Measurements from ENCODE around the gene MYO3B.
A peak's percentile ranks its signal among the peaks of the same experiment; 100 is the strongest.

The MYO3B gene

DNA sequence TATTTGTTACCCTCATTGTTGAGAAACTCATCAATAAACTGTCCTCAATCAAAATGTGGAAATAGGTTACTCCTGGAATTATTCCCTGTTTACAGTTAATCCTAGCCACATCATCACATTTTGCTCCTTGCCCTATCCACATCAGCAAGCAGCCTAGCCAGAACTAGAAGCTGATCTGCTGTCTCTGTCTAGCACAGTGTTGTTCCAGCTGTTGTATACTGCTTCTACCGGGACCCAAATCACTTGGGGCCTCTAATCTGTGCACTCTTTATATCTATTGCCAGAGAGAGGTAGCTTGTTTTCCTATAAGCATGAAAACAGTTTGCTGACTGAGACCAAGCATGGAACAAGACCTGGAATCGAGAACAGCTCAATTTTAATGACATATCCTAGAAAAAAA is 341.0 kb downstream of the MYO3B start:
- Histone ChIP-seq H3K27me3 (ENCODE audit: insufficient read depth, low read length, poor library complexity) (no peaks in the 10 kb centered on the region), H4K5ac (ENCODE audit: low read length) (no peak overlapping the region), H3K56ac (ENCODE audit: low read length) (no peak overlapping the region), H2BK5ac (ENCODE audit: low read length) (no peak overlapping the region), H4K8ac (ENCODE audit: low read depth, low read length) (no peak overlapping the region), H3K4me3 (ENCODE audit: low read length) (no peak overlapping the region), H3K23ac (ENCODE audit: low read length) (no peak overlapping the region), H2BK120ac (ENCODE audit: low read depth, low read length) (no peak overlapping the region), H3K79me1 (ENCODE audit: low read length) (no peaks in the 10 kb centered on the region), H3K4me1 (ENCODE audit: control insufficient read depth, low read depth, low read length) (no peaks in the 10 kb centered on the region), H3K4me2 (ENCODE audit: low read length) (no peak overlapping the region), H3K4ac (ENCODE audit: low read depth, low read length) (no peak overlapping the region), H3K9ac (ENCODE audit: low read length) (no peak overlapping the region), H2BK15ac (replicated peaks; ENCODE audit: low read depth) (no peak overlapping the region), H3K79me2 (ENCODE audit: control insufficient read depth, insufficient read depth, low read length) (no peaks in the 10 kb centered on the region), H3K18ac (ENCODE audit: low read length) (no peak overlapping the region), H2AK5ac (ENCODE audit: low read length) (no peak overlapping the region), H3K36me3 (ENCODE audit: control insufficient read depth, insufficient read depth, low read length) (no peaks in the 10 kb centered on the region), H3K27ac (ENCODE audit: low read depth, low read length) (no peak overlapping the region)
- no peak for DNase-seq
- WGBS (ENCODE audit: extremely low coverage, insufficient coverage, low lambda C conversion rate) = no CpG with 5 or more reads among the region's 2 CpGs

DNA sequence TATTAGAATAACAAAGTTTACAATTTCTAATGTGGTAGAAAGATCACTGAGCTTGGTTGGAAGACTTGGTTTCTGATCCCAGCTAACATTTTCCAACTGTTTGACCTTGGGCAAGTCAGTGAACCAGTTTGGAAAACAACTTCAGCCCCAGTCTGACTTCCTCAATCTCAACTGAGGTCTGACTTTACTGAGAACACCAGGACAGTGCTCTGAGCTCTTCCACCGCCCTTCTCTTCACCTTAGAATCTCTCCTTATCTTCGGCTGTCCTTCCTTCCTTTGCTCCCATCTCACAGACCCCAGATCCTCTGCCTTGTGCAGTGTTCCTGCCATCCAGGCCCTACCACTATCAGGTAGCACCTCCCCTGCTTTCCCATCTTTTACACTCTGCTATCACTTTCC is 343.4 kb downstream of the MYO3B start:
- no peak overlapping the region for H3K4me3 ChIP-seq (ENCODE audit: low read length)
- no peaks in the 10 kb centered on the region for H3K27me3 ChIP-seq (ENCODE audit: insufficient read depth, low read length, poor library complexity)
- no peak overlapping the region for H3K23ac ChIP-seq (ENCODE audit: low read length)
- peak overlapping the region; percentile 26 for H3K56ac ChIP-seq (ENCODE audit: low read length)
- no peak overlapping the region for H3K27ac ChIP-seq (ENCODE audit: low read depth, low read length)
- H3K9ac ChIP-seq (ENCODE audit: low read length) = no peak overlapping the region
- H3K4ac ChIP-seq (ENCODE audit: low read depth, low read length) = no peak overlapping the region
- no peak overlapping the region for H4K5ac ChIP-seq (ENCODE audit: low read length)
- no peak overlapping the region for H3K4me2 ChIP-seq (ENCODE audit: low read length)
- H2BK5ac ChIP-seq (ENCODE audit: low read length) = no peak overlapping the region
- H2BK120ac ChIP-seq (ENCODE audit: low read depth, low read length) = no peak overlapping the region
- H4K8ac ChIP-seq (ENCODE audit: low read depth, low read length) = no peak overlapping the region
- no peaks in the 10 kb centered on the region for H3K36me3 ChIP-seq (ENCODE audit: control insufficient read depth, insufficient read depth, low read length)
- H3K18ac ChIP-seq (ENCODE audit: low read length) = no peak overlapping the region
- DNase-seq = no peak
- WGBS (ENCODE audit: extremely low coverage, insufficient coverage, low lambda C conversion rate) = no CpG with 5 or more reads among the region's 2 CpGs
- no peaks in the 10 kb centered on the region for H3K79me2 ChIP-seq (ENCODE audit: control insufficient read depth, insufficient read depth, low read length)
- H2BK15ac ChIP-seq (replicated peaks; ENCODE audit: low read depth) = no peak overlapping the region
- no peak overlapping the region for H2AK5ac ChIP-seq (ENCODE audit: low read length)
- no peaks in the 10 kb centered on the region for H3K79me1 ChIP-seq (ENCODE audit: low read length)
- H3K4me1 ChIP-seq (ENCODE audit: control insufficient read depth, low read depth, low read length) = no peaks in the 10 kb centered on the region

DNA sequence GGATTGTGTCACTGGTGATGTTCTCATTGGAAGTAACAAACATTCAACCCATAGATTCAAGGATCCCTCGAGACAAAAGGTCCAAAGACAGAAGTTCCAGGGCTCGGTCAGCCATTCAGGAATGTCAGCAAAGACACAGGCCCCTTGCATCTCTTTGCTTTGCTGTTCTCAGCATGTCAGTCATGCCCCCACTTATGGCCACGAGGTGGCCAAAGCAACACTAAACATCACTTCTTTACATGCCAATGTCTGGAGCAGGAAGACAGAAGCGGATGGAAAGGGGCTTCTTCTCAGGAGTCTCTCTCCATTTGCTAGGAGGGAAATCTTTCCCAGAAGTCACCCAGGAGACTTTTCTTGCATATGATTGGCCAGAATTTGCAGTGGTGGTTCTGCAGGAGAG is 345.6 kb downstream of the MYO3B start:
- peak; percentile 51 for DNase-seq
- no peak overlapping the region for H2BK120ac ChIP-seq (ENCODE audit: low read depth, low read length)
- H3K23ac ChIP-seq (ENCODE audit: low read length) = no peak overlapping the region
- no peaks in the 10 kb centered on the region for H3K27me3 ChIP-seq (ENCODE audit: insufficient read depth, low read length, poor library complexity)
- no peaks in the 10 kb centered on the region for H3K79me1 ChIP-seq (ENCODE audit: low read length)
- H3K18ac ChIP-seq (ENCODE audit: low read length) = no peak overlapping the region
- no peaks in the 10 kb centered on the region for H3K79me2 ChIP-seq (ENCODE audit: control insufficient read depth, insufficient read depth, low read length)
- H4K8ac ChIP-seq (ENCODE audit: low read depth, low read length) = no peak overlapping the region
- H2BK5ac ChIP-seq (ENCODE audit: low read length) = no peak overlapping the region
- no peak overlapping the region for H3K4me2 ChIP-seq (ENCODE audit: low read length)
- H3K4me1 ChIP-seq (ENCODE audit: control insufficient read depth, low read depth, low read length) = no peaks in the 10 kb centered on the region
- H4K5ac ChIP-seq (ENCODE audit: low read length) = no peak overlapping the region
- H3K4ac ChIP-seq (ENCODE audit: low read depth, low read length) = no peak overlapping the region
- H3K9ac ChIP-seq (ENCODE audit: low read length) = no peak overlapping the region
- H2AK5ac ChIP-seq (ENCODE audit: low read length) = no peak overlapping the region
- no CpG with 5 or more reads among the region's 4 CpGs for WGBS (ENCODE audit: extremely low coverage, insufficient coverage, low lambda C conversion rate)
- no peak overlapping the region for H3K4me3 ChIP-seq (ENCODE audit: low read length)
- no peak overlapping the region for H2BK15ac ChIP-seq (replicated peaks; ENCODE audit: low read depth)
- no peaks in the 10 kb centered on the region for H3K36me3 ChIP-seq (ENCODE audit: control insufficient read depth, insufficient read depth, low read length)
- no peak overlapping the region for H3K27ac ChIP-seq (ENCODE audit: low read depth, low read length)
- H3K56ac ChIP-seq (ENCODE audit: low read length) = no peak overlapping the region

DNA sequence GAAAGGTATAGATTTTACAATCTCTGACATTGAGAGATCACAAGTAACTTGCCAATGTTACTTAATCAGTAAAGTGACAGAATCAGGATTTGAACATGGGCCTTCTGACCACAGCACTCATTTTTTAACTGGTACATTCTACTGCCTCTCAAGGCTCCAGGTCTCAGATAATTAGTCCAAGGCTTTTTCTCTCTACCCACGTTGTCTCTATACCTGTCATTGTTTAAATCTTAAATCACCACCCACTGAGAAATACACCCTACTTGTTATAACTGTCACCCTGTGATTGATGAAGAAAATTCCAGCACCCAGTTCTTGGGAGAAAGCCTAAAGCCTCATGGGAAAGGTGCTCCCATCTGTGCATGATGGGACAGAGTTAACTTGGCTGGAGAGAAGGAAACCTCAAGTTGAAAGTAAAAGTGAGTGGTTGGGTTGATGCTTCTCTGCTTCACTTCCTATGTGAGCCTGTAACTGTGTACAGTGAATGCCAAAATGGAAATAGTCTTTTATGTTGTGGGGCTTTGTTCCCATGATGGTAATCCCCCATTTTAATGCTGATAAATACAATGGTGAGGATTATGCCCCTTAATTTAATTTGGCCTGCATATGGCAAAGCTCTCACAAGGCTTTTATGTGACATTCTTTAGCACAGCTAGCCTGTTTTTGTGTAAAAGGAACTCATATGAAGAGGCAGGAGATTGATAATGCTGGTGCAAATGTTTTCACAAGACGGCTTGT is 347.1 kb downstream of the MYO3B start:
- Histone ChIP-seq H3K4me2 (ENCODE audit: low read length) (no peak overlapping the region), H3K23ac (ENCODE audit: low read length) (no peak overlapping the region), H3K36me3 (ENCODE audit: control insufficient read depth, insufficient read depth, low read length) (no peaks in the 10 kb centered on the region), H2BK15ac (replicated peaks; ENCODE audit: low read depth) (no peak overlapping the region), H3K79me2 (ENCODE audit: control insufficient read depth, insufficient read depth, low read length) (no peaks in the 10 kb centered on the region), H3K79me1 (ENCODE audit: low read length) (no peaks in the 10 kb centered on the region), H3K27ac (ENCODE audit: low read depth, low read length) (no peak overlapping the region), H4K8ac (ENCODE audit: low read depth, low read length) (no peak overlapping the region), H3K18ac (ENCODE audit: low read length) (peak overlapping the region; percentile 71), H3K4me1 (ENCODE audit: control insufficient read depth, low read depth, low read length) (no peaks in the 10 kb centered on the region), H3K9ac (ENCODE audit: low read length) (no peak overlapping the region), H3K56ac (ENCODE audit: low read length) (no peak overlapping the region), H3K4me3 (ENCODE audit: low read length) (no peak overlapping the region), H3K27me3 (ENCODE audit: insufficient read depth, low read length, poor library complexity) (no peaks in the 10 kb centered on the region), H2BK5ac (ENCODE audit: low read length) (no peak overlapping the region), H2AK5ac (ENCODE audit: low read length) (no peak overlapping the region), H2BK120ac (ENCODE audit: low read depth, low read length) (no peak overlapping the region), H3K4ac (ENCODE audit: low read depth, low read length) (no peak overlapping the region), H4K5ac (ENCODE audit: low read length) (no peak overlapping the region)
- DNase-seq = no peak
- WGBS (ENCODE audit: extremely low coverage, insufficient coverage, low lambda C conversion rate) = no CpG with 5 or more reads among the region's 2 CpGs

DNA sequence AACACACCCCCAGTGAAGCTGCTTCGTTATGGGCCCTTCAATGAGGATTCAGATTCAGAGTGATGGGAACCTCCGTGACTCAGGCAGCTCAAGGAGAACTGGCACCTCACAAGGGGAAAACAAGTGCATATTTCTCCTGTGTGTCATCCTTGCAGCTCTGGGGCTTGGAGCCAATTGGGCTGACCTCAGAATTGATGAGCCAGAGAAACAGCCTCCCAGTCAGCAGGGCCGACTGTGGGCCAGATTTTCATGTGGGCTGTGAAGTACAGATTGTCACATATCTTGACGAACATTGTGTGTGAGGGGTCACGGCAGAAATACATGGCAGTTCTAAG is 347.6 kb downstream of the MYO3B start:
- no peak overlapping the region for H2BK5ac ChIP-seq (ENCODE audit: low read length)
- no peaks in the 10 kb centered on the region for H3K79me1 ChIP-seq (ENCODE audit: low read length)
- H4K8ac ChIP-seq (ENCODE audit: low read depth, low read length) = no peak overlapping the region
- no peak overlapping the region for H3K56ac ChIP-seq (ENCODE audit: low read length)
- H2AK5ac ChIP-seq (ENCODE audit: low read length) = no peak overlapping the region
- H3K4me3 ChIP-seq (ENCODE audit: low read length) = no peak overlapping the region
- no CpG with 5 or more reads among the region's 5 CpGs for WGBS (ENCODE audit: extremely low coverage, insufficient coverage, low lambda C conversion rate)
- H2BK120ac ChIP-seq (ENCODE audit: low read depth, low read length) = no peak overlapping the region
- H4K5ac ChIP-seq (ENCODE audit: low read length) = no peak overlapping the region
- H3K4me1 ChIP-seq (ENCODE audit: control insufficient read depth, low read depth, low read length) = peaks cover 2% of the 10 kb centered on the region
- H3K27me3 ChIP-seq (ENCODE audit: insufficient read depth, low read length, poor library complexity) = no peaks in the 10 kb centered on the region
- peak overlapping the region; percentile 67 for H3K4ac ChIP-seq (ENCODE audit: low read depth, low read length)
- H3K9ac ChIP-seq (ENCODE audit: low read length) = no peak overlapping the region
- no peak overlapping the region for H2BK15ac ChIP-seq (replicated peaks; ENCODE audit: low read depth)
- no peak overlapping the region for H3K4me2 ChIP-seq (ENCODE audit: low read length)
- no peaks in the 10 kb centered on the region for H3K79me2 ChIP-seq (ENCODE audit: control insufficient read depth, insufficient read depth, low read length)
- peak; percentile 94 for DNase-seq
- H3K18ac ChIP-seq (ENCODE audit: low read length) = peak overlapping the region; percentile 16
- H3K23ac ChIP-seq (ENCODE audit: low read length) = no peak overlapping the region
- H3K27ac ChIP-seq (ENCODE audit: low read depth, low read length) = no peak overlapping the region
- H3K36me3 ChIP-seq (ENCODE audit: control insufficient read depth, insufficient read depth, low read length) = no peaks in the 10 kb centered on the region

DNA sequence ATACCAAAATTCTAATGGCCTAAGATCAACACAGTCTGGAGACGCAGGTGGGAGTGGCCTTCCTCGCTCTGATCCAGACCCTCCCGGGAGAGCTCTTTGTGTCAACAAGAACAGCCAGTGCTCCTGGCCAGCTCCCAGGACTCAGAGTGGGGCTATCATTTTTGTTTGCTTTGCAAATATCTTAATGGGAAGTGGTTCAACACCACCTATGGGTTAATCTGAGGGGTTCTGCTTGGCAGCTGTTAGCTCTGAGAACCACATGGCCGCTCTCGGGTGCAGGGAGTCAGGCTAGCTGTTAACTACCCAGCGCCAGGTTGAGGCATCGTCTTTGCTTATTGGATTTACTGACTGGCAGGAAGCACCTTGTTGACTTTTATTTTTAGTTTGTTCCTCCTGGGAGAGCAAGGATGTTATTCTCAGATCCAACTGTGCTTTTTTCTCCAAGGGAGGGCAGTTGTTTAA is 352.4 kb downstream of the MYO3B start:
- Histone ChIP-seq H3K9ac (ENCODE audit: low read length) (no peak overlapping the region), H3K4ac (ENCODE audit: low read depth, low read length) (no peak overlapping the region), H4K8ac (ENCODE audit: low read depth, low read length) (no peak overlapping the region), H3K4me2 (ENCODE audit: low read length) (no peak overlapping the region), H3K4me3 (ENCODE audit: low read length) (no peak overlapping the region), H3K18ac (ENCODE audit: low read length) (no peak overlapping the region), H3K4me1 (ENCODE audit: control insufficient read depth, low read depth, low read length) (peaks cover 6% of the 10 kb centered on the region), H2BK15ac (replicated peaks; ENCODE audit: low read depth) (no peak overlapping the region), H2BK120ac (ENCODE audit: low read depth, low read length) (no peak overlapping the region), H4K5ac (ENCODE audit: low read length) (no peak overlapping the region), H3K23ac (ENCODE audit: low read length) (no peak overlapping the region), H3K36me3 (ENCODE audit: control insufficient read depth, insufficient read depth, low read length) (no peaks in the 10 kb centered on the region), H3K56ac (ENCODE audit: low read length) (no peak overlapping the region), H2BK5ac (ENCODE audit: low read length) (no peak overlapping the region), H2AK5ac (ENCODE audit: low read length) (no peak overlapping the region), H3K79me2 (ENCODE audit: control insufficient read depth, insufficient read depth, low read length) (no peaks in the 10 kb centered on the region), H3K27me3 (ENCODE audit: insufficient read depth, low read length, poor library complexity) (no peaks in the 10 kb centered on the region), H3K79me1 (ENCODE audit: low read length) (no peaks in the 10 kb centered on the region), H3K27ac (ENCODE audit: low read depth, low read length) (peak overlapping the region; percentile 38)
- no CpG with 5 or more reads among the region's 7 CpGs for WGBS (ENCODE audit: extremely low coverage, insufficient coverage, low lambda C conversion rate)
- peak; percentile 93 for DNase-seq
